GM04503 (cell line): ENCODE results near the gene MOB4.

ENCODE experiments used
- DNase-seq: peaks from one replicate; pipeline ENCODE4 v3.0.0-alpha.2; 2012; ENCODE audit warnings: low read depth

MOB4 gene

DNA sequence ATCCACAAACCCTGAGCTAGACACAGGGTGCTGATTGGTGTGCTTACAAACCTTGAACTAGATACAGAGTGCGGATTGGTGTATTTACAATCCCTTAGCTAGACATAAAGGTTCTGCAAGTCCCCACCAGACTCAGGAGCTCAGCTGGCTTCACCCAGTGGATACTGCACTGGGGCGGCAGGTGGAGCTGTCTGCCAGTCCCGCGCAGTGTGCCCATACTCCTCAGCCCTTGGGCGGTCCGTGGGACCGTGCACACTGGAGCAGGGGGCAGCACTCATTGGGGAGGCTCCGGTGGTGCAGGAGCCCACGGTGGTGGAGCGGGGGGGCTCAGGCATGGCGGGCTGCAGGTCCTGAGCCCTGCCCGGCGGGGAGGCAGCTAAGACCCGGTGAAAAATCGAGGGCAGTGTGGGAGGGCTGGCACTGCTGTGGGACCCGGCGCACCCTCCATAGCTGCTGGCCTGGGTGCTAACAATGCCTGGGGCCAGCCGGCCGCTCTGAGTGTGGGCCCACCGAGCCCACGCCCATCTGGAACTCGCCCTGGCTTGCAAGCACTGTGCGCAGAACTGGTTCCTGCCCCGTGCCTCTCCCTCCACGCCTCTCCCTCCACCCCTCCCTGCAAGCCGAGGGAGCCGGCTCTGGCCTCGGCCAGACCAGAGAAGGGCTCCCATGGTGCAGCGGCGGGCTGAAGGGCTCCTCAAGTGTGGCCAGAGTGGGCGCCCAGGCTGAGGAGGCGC lies 75.6 kb downstream of the MOB4 start:
- DNase-seq = no peak

DNA sequence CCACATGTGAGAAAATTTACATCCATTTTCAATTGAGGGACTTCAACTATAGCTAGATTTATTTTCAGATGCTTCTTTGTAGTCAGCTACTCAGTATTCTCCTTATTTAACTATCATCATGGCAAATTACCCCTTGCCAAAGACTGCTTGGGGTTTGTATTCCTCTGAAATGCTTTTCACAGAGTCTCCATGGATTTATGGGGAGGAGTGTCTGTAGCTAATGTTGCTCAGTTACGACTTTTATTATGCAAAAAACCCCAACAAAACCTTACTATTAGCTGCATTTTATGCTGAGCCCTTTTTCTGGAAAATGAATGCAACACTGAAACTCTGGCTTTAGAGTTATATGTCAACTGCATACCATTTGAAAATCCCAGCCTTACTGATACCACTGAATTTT lies 80.9 kb downstream of the MOB4 start:
- DNase-seq = no peak

DNA sequence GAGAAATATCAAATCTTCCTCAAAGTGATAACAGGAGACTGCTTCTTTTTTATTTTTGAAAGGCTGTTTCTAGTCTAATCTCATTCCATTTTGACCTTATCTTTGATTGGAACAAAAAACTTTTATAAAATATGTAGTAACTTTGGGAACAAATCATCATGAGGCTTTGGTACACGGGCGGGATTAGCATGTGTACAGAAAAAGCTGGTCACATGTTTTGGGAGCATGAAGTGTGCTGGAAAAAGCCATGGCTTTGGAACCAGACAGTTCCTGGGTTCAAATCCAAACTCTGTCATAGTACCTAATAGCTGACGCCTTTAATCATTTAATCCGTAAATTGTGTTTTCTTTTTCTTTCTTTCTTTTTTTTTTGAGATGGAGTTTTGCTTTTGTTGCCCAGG lies 81.3 kb downstream of the MOB4 start:
- DNase-seq = no peak

DNA sequence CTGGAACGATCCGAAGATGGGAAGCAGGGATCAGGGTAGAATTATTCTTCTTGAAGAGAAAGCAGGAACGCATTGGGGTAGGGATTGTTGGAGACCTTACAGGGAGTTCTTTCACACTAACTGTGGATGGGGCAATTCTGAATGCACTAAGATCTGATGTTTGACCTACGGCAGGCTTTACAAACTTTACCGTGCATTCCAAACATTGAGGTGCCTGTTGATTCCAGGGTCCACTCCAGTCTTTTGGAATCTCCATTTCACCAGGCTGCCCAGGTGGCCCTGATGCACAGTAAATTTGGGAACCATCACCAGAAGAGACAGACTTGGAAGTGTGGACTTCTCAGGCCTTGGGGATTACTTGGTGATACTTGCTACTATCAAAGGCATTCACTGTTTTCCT lies 82.6 kb downstream of the MOB4 start:
- no peak for DNase-seq

DNA sequence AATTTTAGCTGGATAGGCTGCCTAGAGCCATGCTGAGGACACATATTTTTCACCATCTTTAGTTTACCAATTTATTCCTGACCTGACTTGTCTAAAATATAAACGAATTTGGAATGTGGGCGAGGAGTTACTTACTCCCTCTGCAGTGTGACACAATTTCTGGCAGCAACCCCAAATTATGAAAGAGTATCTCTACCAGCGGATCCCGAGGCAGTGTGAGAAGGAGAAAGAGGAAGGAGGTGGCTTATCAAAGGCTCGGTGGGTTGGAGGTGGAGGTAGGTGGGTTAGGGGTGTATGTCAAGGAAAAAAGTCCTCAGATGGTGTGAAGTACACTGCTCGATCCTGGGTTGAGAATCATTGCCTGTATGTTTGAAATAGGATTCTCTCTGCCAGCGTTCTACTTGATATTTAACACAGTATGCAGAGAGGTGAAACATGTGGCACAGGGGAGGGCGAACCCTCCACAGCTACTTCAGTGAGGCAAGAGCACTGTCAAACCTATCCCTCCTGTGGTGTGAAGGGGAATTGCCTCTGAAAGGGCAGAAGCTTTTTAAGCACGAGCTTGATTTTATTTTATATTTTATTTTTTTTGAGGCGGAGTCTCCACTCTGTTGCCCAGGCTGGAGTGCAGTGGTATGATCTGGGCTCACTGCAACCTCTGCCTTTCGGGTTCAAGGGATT lies 83.6 kb downstream of the MOB4 start:
- no peak for DNase-seq

DNA sequence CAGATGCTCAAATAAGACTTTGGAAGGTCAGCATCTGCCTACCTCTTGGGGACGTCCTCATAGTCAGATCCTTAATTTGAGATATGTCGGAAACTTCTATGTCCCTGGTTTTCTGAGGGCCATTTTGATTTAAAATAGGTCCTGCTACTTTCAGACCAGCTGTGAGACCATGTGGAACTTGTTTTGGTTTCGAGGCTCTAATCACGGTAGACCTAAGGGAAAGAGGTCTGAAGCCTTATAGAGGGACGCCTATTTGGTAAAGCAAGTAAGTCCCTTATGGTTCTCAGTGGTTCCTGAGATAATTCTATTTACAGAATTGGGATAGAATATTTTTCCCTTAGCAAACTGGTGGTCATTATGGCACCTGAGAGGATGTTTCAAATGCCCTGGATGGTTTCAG lies 84.4 kb downstream of the MOB4 start:
- no peak for DNase-seq

DNA sequence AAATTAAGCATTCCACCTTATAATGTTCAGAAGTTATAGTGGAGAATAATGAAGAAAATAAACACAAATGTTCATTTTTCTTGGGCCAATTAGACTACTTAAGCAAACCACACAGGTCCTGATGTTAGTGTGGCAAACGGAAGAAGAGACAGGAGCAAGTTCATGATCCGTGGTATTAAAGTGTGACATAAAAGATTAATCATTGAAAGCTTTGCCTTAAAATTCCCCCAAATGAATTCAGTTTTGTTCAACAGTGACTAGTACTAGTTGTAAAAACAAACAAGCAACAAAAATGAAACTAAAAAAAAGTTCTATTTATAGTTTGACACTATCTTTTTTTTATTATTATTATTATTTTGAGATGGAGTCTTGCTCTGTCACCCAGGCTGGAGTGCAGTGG lies 85.9 kb downstream of the MOB4 start:
- DNase-seq = no peak
